Stomach (tissue), 4 donors: ENCODE results near the gene BLTP1.
"Not testable (repeated sequence)": the region's sequence is repeated elsewhere in the genome, so short reads cannot be mapped to it uniquely, and the experiment has no call there.

Source experiments
- EP300 ChIP-seq: sonication (generic); formaldehyde crosslinking; IDR thresholded peaks from one replicate; pipeline ENCODE4 v1.6.1; 2017; ENCODE audit warnings: antibody characterized with exemption
- TF ChIP-seq, protein P1 (sequence below), 7 experiments: fragments of 450-650 bp in 4 of 7; fragments of 200-600 bp in 3 of 7; sonication (generic) in 3 of 7; IDR thresholded peaks; one replicate each; pipeline ENCODE4 v1.5.1; 2016 to 2019; ENCODE audit warnings: antibody characterized with exemption in 7 of 7, control low read depth in 2 of 7, mild to moderate bottlenecking in 1 of 7

DNA sequence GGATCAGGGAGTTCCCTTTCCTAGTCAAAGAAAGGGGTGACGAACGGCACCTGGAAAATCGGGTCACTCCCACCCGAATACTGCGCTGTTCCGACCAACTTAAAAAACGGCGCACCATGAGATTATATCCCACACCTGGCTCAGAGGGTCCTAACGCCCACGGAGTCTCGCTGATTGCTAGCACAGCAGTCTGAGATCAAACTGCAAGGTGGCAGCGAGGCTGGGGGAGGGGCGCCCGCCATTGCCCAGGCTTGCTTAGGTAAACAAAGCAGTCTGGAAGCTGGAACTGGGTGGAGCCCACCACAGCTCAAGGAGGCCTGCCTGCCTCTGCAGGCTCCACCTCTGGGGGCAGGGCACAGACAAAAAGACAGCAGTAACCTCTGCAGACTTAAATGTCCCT is 41.8 kb upstream of the BLTP1 start:
- TF ChIP-seq, protein P1, sequence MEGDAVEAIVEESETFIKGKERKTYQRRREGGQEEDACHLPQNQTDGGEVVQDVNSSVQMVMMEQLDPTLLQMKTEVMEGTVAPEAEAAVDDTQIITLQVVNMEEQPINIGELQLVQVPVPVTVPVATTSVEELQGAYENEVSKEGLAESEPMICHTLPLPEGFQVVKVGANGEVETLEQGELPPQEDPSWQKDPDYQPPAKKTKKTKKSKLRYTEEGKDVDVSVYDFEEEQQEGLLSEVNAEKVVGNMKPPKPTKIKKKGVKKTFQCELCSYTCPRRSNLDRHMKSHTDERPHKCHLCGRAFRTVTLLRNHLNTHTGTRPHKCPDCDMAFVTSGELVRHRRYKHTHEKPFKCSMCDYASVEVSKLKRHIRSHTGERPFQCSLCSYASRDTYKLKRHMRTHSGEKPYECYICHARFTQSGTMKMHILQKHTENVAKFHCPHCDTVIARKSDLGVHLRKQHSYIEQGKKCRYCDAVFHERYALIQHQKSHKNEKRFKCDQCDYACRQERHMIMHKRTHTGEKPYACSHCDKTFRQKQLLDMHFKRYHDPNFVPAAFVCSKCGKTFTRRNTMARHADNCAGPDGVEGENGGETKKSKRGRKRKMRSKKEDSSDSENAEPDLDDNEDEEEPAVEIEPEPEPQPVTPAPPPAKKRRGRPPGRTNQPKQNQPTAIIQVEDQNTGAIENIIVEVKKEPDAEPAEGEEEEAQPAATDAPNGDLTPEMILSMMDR (IDR thresholded peaks at IDR 0.05) = not testable (repeated sequence)
- not testable (repeated sequence) for TF ChIP-seq EP300
